ENCODE data around the gene POMT2. TPM values are rescaled to one million over a fixed set of nuclear protein-coding genes. Genes with fewer than 3 reads are reported as not detected.

The POMT2 gene
- total RNA-seq, 1 experiment from 2014 or later = 30.4 TPM

DNA sequence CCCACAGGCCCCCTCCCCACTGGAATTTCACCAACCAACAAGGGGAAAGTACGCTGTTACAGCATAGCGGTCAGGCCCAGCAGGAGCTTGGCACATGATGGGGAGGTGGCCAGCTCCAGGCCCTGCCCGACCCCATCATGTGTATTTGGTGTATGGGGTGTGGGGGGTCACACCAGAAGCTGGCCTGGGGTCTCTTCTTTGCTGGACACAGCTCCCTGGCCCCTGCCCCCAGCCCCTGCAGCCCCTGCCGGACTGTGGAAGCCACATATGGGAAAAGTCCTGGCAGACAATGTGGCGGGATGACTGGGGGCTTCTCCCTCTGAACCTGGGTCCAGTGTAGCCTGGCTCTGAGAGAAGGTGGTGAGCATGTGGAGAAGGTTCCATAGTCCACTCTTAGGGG is 62.1 kb downstream of the POMT2 start:
- Histone ChIP-seq H3K27me3 (replicated peaks; ENCODE audit: control insufficient read depth, insufficient read depth, low read length) (no peaks in the 10 kb centered on the region), H3K4me3 (ENCODE audit: low read depth, low read length) (no peak overlapping the region), H3K36me3 (ENCODE audit: control insufficient read depth, insufficient read depth, low read length) (no peaks in the 10 kb centered on the region), H3K9me3 (no peaks in the 10 kb centered on the region), H3K4me1 (no peaks in the 10 kb centered on the region)
- H3K27me3 Mint-ChIP-seq (ENCODE audit: insufficient read depth, unreplicated experiment) = peaks cover 14% of the 10 kb centered on the region
- peaks cover 6% of the 10 kb centered on the region for H3K4me1 Mint-ChIP-seq (ENCODE audit: low read depth, unreplicated experiment)
- ChIA-PET POLR2A (no interaction called here), CTCF (no interaction called here)
- TF ChIP-seq, protein P1, sequence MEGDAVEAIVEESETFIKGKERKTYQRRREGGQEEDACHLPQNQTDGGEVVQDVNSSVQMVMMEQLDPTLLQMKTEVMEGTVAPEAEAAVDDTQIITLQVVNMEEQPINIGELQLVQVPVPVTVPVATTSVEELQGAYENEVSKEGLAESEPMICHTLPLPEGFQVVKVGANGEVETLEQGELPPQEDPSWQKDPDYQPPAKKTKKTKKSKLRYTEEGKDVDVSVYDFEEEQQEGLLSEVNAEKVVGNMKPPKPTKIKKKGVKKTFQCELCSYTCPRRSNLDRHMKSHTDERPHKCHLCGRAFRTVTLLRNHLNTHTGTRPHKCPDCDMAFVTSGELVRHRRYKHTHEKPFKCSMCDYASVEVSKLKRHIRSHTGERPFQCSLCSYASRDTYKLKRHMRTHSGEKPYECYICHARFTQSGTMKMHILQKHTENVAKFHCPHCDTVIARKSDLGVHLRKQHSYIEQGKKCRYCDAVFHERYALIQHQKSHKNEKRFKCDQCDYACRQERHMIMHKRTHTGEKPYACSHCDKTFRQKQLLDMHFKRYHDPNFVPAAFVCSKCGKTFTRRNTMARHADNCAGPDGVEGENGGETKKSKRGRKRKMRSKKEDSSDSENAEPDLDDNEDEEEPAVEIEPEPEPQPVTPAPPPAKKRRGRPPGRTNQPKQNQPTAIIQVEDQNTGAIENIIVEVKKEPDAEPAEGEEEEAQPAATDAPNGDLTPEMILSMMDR (IDR thresholded peaks at IDR 0.05; ENCODE audit: insufficient read depth in 1 of 2, low read depth in 1 of 2, low read length in 1 of 2, severe bottlenecking in 1 of 2, unreplicated experiment in 1 of 2) = no peak
- H3K9me3 Mint-ChIP-seq (ENCODE audit: unreplicated experiment) = no peaks in the 10 kb centered on the region
- H3K4me3 Mint-ChIP-seq (ENCODE audit: unreplicated experiment) = no peak overlapping the region
- BruUV-seq (replicated peaks) = no TSS peak
- H3K27ac Mint-ChIP-seq (ENCODE audit: unreplicated experiment) = no peak overlapping the region
- H3K36me3 Mint-ChIP-seq (ENCODE audit: insufficient read depth, unreplicated experiment) = no peaks in the 10 kb centered on the region
- intact Hi-C loops (cut with micrococcal nuclease; ENCODE audit: unreplicated experiment) = no loop called here
- DNase-seq = no peak

DNA sequence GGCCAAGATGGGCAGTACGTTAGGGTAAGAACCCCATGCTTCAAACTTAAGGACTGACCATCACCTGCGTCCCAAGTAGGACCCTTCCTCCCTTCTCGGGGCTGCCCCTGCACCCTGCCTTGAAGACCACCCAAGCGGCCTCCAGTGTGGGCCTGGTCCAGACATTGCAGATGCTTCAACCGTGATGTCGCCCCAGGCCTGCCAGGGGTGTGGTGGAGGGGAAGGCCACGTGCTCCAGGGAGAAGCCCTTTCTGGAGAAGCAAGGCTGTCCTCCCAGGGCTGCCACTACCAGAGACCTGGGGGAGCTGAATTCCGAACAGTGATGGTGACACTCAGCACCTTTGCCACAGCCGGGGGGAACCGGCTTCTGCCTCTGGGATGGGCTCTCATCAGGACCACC is 63.0 kb downstream of the POMT2 start:
- Histone ChIP-seq H3K27me3 (replicated peaks; ENCODE audit: control insufficient read depth, insufficient read depth, low read length) (no peaks in the 10 kb centered on the region), H3K36me3 (ENCODE audit: control insufficient read depth, insufficient read depth, low read length) (no peaks in the 10 kb centered on the region), H3K4me1 (no peaks in the 10 kb centered on the region), H3K9me3 (no peaks in the 10 kb centered on the region), H3K4me3 (ENCODE audit: low read depth, low read length) (no peak overlapping the region)
- H3K4me1 Mint-ChIP-seq (ENCODE audit: low read depth, unreplicated experiment) = peaks cover 6% of the 10 kb centered on the region
- no peaks in the 10 kb centered on the region for H3K36me3 Mint-ChIP-seq (ENCODE audit: insufficient read depth, unreplicated experiment)
- H3K27ac Mint-ChIP-seq (ENCODE audit: unreplicated experiment) = no peak overlapping the region
- TF ChIP-seq, protein P1 (IDR thresholded peaks at IDR 0.05; ENCODE audit: insufficient read depth in 1 of 2, low read depth in 1 of 2, low read length in 1 of 2, severe bottlenecking in 1 of 2, unreplicated experiment in 1 of 2) = no peak
- peaks cover 8% of the 10 kb centered on the region for H3K27me3 Mint-ChIP-seq (ENCODE audit: insufficient read depth, unreplicated experiment)
- BruUV-seq (replicated peaks) = no TSS peak
- H3K4me3 Mint-ChIP-seq (ENCODE audit: unreplicated experiment) = no peak overlapping the region
- POLR2A ChIA-PET = no interaction called here
- no peaks in the 10 kb centered on the region for H3K9me3 Mint-ChIP-seq (ENCODE audit: unreplicated experiment)
- intact Hi-C loops (cut with micrococcal nuclease; ENCODE audit: unreplicated experiment) = no loop called here
- DNase-seq = no peak
- CTCF ChIA-PET = no interaction called here

DNA sequence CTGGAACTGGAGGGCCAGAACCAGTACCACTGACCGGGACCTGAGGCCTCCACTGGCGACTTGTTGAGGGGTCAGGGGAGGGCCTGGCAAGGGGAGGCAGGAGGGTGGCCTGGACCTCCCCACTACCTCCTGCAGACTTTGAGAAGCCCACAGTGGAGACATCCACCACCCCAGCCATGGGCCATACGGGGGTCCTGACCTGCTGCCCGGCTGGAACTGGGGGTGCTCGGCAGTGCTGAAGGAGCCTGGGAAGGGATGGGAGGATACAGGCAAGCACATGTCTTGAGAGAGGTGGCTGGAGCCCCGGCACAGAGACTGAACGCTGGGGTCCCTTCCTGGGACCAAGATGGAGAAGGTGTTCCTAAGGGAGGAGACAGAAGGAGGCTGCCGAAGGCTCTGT is 64.0 kb downstream of the POMT2 start:
- ChIA-PET POLR2A (no interaction called here), CTCF (no interaction called here)
- intact Hi-C loops (cut with micrococcal nuclease; ENCODE audit: unreplicated experiment) = no loop called here
- H3K9me3 ChIP-seq = no peaks in the 10 kb centered on the region
- peaks cover 3% of the 10 kb centered on the region for H3K27me3 Mint-ChIP-seq (ENCODE audit: insufficient read depth, unreplicated experiment)
- no peaks in the 10 kb centered on the region for H3K36me3 ChIP-seq (ENCODE audit: control insufficient read depth, insufficient read depth, low read length)
- no peaks in the 10 kb centered on the region for H3K9me3 Mint-ChIP-seq (ENCODE audit: unreplicated experiment)
- no peaks in the 10 kb centered on the region for H3K36me3 Mint-ChIP-seq (ENCODE audit: insufficient read depth, unreplicated experiment)
- DNase-seq = no peak
- TF ChIP-seq, protein P1 (IDR thresholded peaks at IDR 0.05; ENCODE audit: insufficient read depth in 1 of 2, low read depth in 1 of 2, low read length in 1 of 2, severe bottlenecking in 1 of 2, unreplicated experiment in 1 of 2) = no peak
- H3K27me3 ChIP-seq (replicated peaks; ENCODE audit: control insufficient read depth, insufficient read depth, low read length) = no peaks in the 10 kb centered on the region
- no TSS peak for BruUV-seq (replicated peaks)
- H3K4me1 ChIP-seq = no peaks in the 10 kb centered on the region
- H3K27ac Mint-ChIP-seq (ENCODE audit: unreplicated experiment) = no peak overlapping the region
- no peak overlapping the region for H3K4me3 ChIP-seq (ENCODE audit: low read depth, low read length)
- no peak overlapping the region for H3K4me3 Mint-ChIP-seq (ENCODE audit: unreplicated experiment)
- peaks cover 6% of the 10 kb centered on the region for H3K4me1 Mint-ChIP-seq (ENCODE audit: low read depth, unreplicated experiment)
